ENCODE results near the gene HEXB. TPM values are rescaled to one million over a fixed set of nuclear protein-coding genes. Genes with fewer than 3 reads are reported as not detected.
A peak's percentile ranks its signal among the peaks of the same experiment; 100 is the strongest.
"Not testable (repeated sequence)": the region's sequence is repeated elsewhere in the genome, so short reads cannot be mapped to it uniquely, and the experiment has no call there.

HEXB gene
- polyA plus RNA-seq, 4 donors: 114 to 167 (median 142) TPM

- DNase-seq (ENCODE audit: low read depth in 4 of 4, low spot score in 2 of 4): no peak
These were observed 40.3 kb downstream of the HEXB start for GRCh38 chr5:74725331-74725730.

GRCh38 chr5:74736759-74737158 lies 51.7 kb downstream of the HEXB start:
- DNase-seq (ENCODE audit: low read depth in 4 of 4, low spot score in 2 of 4): no peak

- no peak for DNase-seq (ENCODE audit: low read depth in 4 of 4, low spot score in 2 of 4)
These were observed 53.4 kb downstream of the HEXB start for GRCh38 chr5:74738406-74738805.

DNA sequence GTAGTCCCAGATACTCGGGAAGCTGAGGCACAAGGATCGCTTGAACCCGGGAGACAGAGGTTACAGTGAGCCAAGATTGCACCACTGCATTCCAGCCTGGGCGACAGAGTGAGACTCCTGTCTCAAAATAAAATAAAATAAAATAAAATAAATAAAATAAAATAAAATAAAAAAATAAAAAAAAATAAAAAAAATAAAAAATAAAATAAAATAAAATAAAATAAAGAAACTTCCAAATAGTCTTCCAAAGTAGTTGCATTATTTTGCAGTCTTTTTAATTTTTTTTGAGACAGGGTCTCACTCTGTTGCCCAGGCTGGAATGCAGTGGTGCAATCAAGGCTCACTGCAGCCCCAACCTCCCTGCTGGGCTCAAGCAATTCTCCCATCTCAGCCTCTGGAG lies 63.7 kb downstream of the HEXB start:
- not testable (repeated sequence) for DNase-seq (ENCODE audit: low read depth in 4 of 4, low spot score in 2 of 4)

GRCh38 chr5:74761241-74761640 lies 76.2 kb downstream of the HEXB start:
- no peak for DNase-seq (ENCODE audit: low read depth in 4 of 4, low spot score in 2 of 4)

DNA sequence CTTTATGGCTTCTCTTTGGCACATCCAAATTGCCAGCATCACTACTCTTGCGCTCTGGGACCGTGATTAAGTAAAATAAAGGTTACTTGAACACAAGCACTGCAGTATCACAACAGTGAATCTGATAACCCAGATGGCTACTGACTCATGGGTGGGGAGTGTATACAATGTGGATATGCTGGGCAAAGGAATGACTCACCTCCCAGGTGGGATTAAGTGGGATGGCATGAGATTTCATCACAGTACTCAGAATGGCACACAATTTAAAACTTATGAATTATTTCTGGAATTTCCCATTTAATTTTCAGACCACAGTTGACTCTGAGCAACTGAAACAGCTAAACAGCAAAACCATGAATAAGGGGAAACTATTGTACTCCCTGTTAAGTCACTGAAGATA lies 77.6 kb downstream of the HEXB start:
- no peak for DNase-seq (ENCODE audit: low read depth in 4 of 4, low spot score in 2 of 4)

DNA sequence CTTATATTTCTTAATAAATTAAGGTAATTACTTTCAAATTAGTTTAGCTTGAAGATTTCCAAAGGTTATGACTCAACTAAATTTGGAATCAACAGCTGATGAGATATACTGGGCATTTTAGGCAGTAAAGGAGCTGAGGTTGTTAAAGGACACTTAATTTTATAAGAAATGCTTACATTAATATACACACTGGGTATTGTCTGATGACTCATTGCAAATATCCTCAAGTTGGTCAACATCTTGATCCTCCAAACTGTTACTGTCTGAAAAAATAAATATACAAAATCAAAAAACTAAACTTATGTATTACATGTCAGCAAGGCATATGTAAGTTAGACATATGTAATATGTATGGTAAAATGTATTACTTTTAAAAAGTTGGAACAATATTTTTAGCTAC lies 78.5 kb downstream of the HEXB start:
- no peak for DNase-seq (ENCODE audit: low read depth in 4 of 4, low spot score in 2 of 4)

DNA sequence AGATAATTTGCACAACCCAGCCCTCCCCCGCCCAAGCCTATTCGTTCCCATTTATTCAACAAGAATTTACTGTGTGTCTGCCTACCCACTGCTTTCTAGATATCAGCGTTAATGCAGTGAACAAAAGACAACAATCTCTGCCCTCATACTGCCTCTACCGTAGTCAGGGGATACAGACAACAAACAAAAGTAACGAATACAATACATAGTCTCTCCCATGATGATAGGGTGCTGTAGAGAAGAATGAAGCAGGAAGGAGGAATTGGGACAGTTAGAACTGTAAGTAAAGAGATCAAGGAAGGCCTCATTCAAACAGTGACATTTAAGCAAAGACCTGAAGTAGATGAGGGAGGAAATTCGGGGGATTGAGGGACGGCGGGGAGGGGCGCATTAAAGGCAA lies 80.2 kb downstream of the HEXB start:
- DNase-seq (ENCODE audit: low read depth in 4 of 4, low spot score in 2 of 4): no peak

DNA sequence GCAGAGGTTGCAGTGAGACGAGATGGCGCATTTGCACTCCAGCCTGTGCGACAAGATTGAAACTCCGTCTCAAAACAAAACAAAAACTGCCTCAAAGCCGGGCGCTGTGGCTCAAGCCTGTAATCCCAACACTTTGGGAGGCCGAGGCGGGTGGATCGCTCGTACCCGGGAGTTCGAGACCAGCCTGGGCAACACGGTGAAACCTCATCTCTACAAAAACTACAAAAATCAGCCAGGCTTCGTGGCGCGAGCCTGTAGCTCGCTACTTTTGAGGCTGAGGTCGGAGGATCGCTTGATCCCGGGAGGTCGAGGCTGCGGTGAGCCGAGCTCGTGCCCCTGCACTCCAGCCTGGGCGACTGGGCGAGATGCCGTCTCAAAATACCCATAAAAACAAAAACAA lies 80.9 kb downstream of the HEXB start:
- DNase-seq (ENCODE audit: low read depth in 4 of 4, low spot score in 2 of 4): no peak

DNA sequence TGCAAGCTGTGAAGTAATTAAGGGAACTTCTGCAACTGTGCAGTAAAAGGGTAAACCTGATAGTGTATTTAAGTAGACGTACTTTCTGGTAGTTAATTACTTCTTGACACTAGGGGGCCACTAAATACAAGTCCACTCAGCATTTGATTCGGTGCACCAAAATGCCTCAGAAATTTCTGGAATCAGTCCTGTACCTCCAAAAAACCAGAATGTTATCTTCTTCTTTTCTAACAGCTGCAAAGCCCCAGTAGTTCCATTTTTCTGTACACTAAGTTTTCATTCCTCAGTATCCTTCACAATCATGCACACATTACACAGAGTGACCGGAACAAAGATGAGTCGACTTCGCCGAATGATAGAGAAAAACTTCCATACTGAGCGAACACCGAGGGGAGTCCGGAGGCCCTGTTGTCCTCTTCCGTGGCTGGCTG lies 81.4 kb downstream of the HEXB start:
- DNase-seq (ENCODE audit: low read depth in 4 of 4, low spot score in 2 of 4): peak; percentile 20 to 58 (median 30)

DNA sequence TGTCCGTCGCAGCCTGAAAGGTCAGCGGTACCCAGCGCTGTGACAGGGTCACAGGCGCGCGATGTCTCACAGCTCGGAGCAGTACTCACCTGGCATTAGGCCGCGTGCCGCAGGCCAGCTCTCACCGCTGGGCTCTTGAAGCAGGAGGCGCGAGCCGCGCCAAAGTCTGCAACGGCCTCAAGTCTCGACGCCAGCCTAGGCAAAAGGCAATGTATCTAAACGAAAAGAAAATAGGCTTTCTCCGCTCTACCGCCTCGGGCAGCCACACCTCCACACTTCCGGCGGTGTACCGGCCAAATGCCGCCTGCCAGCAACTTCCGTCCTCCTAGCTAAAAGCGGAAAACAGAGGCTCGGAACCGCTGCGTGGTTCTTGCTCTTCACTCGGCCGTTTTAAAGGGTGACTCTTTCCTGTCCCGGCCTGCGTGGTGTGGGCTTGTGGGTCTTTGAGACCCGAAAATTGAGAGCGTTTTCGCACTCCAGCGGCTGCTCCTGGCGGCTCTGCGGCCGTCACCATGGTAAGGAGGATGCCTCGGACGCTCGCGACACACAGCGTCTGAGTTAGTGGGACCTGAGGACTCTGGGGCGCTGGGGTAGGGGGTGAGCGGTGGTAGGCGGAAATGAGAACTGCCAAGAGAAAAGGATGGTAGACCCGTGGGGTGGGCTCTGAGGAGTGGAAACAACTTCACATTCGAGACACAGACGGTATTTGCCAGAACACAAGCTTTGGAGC lies 82.0 kb downstream of the HEXB start, which contains the start of the genes GFM2 and NSA2:
GFM2 (minus strand) TSS at position 269 of the 730 bp plus-strand sequence. CDS start 3,375 bp downstream, outside the sequence.
NSA2 (plus strand) TSS at position 401 of the 730 bp plus-strand sequence; CDS start at position 513, 112 bp downstream.
- peak; percentile 74 to 92 (median 88) for DNase-seq (ENCODE audit: low read depth in 4 of 4, low spot score in 2 of 4)

DNA sequence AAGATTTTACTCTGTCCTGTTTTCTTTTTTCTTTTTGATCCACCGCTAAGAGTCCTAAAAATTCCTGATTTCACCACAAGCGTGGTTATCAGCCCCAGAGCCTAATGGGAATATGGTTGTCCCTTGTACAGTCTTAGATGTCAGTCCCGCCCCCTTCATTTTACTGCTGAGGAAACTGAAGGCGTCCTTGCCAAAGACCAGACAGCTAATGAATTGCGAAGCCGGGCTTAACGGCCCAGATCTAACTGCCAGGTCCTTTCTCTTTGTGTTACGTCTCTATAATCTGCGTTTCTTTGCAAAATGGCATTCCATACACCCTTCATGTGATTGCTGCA lies 82.5 kb downstream of the HEXB start:
- DNase-seq (ENCODE audit: low read depth in 4 of 4, low spot score in 2 of 4): peak in 2 of 4 donors; percentile 5 to 10

Other genes with a start within 250 kb of the HEXB start
- 10 to 100 TPM; 65.0 to 87.0 (median 73.1) TPM for gene ENC1, start 44.5 kb upstream of the HEXB start, polyA plus RNA-seq (ENCODE audit: insufficient read length in 4 of 4)
- gene GFM2, start 81.9 kb downstream of the HEXB start, polyA plus RNA-seq (ENCODE audit: insufficient read length in 4 of 4): 10 to 100 TPM; 44.1 to 61.8 (median 52.8) TPM
- 100 to 1,000 TPM; 219 to 294 (median 248) TPM for gene NSA2, start 82.0 kb downstream of the HEXB start, polyA plus RNA-seq (ENCODE audit: insufficient read length in 4 of 4)
- 10 to 100 TPM; 14.5 to 19.7 (median 18.7) TPM for gene FAM169A, start 181.2 kb downstream of the HEXB start, polyA plus RNA-seq (ENCODE audit: insufficient read length in 4 of 4)

Measured in left renal cortex interstitium (tissue), 4 donors.